HG03045 (cell line): ENCODE measurements around the gene BHLHE40.

Experiments used
- ATAC-seq: cut with Tn5 transposase; IDR thresholded peaks from one replicate; pipeline ENCODE4 v1.9.1; 2021; ENCODE audit warnings: mild to moderate bottlenecking, moderate library complexity; ENCODE audit not compliant: unreplicated experiment

BHLHE40 gene

DNA sequence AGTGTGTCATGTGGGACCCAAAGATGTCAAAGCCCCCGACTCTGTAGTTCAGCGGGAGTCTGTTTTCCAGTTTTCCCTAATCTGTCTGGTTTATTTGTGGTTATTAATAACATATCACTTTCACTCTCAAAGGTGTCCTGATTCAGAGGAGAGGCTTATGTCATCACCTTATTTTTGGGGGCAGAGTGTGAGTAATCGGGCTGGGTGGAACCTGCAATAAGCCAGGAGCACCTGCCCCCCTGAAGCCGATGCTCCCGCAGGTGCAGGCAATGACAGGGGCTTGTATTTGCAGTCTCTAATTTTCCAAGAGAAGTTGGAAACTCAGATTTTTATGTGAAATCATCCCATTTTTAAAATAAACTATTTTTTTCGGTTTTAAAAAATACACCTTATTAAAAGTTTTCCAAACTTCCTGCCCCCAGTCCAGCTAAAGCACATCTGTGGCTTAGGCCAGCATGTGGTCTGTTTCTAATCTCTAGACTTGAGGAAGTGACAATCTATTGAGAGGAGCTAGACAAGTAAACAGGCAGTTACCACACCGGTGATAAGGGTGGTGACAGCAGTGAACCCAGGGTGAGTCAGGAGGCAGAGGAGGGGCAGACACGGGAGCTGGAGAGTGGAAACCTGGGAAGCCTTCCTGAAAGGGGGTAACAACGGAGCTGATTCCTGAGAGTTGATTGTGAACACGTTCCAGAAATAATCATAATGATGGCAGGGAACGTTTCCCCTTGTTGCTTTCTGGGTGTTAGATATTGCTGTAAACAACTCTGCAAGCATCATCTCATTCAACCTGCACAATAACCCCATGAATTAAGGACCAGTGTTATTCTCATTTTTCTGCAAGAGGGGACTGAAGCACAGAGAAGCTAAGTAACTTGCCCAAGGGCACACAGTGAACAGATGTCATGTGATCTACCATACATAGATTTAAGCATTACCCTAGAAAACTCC is 37.2 kb downstream of the BHLHE40 start:
- no peak for ATAC-seq

- ATAC-seq = no peak
Measured at GRCh38 chr3:5017925-5018531, 38.8 kb downstream of the BHLHE40 start.

DNA sequence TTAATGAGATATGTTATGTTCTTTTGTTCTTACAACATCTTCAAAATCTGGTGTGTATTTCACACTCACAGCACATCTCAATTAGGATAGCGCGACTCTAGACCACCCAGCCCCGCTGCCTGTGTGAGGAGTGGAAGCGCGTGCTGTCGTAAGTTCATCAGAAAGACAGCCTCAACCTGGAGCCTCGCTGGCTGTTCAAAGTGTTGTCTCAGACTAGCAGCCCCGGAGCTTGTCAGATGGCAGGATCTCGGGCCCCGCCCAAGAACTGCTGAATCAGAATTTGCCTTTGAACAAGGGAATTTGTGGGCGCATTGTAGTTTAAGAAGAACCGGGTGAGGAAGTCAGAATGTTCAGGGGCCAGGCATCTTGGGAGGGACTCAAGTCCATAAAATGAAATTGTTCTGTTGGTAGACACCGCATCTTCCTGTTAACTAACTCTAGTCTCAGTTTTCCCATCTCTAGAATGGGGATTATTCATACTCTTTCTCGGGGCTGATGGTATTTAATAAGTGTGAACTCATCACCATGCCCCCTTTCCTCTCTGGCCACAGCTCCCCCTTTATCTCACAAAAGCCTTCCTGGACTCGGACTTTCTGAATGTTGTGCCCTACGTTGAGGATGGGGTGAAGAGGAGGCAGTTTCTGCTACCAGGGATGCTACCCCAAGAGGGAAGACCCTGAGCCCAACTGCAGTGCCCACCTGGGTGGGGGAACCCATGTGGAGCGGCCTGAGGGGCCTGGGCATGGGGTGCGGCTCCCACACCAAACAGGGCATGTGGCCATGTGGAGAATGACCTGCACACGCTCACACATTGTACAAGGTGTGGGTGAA is 40.4 kb downstream of the BHLHE40 start:
- ATAC-seq = no peak

DNA sequence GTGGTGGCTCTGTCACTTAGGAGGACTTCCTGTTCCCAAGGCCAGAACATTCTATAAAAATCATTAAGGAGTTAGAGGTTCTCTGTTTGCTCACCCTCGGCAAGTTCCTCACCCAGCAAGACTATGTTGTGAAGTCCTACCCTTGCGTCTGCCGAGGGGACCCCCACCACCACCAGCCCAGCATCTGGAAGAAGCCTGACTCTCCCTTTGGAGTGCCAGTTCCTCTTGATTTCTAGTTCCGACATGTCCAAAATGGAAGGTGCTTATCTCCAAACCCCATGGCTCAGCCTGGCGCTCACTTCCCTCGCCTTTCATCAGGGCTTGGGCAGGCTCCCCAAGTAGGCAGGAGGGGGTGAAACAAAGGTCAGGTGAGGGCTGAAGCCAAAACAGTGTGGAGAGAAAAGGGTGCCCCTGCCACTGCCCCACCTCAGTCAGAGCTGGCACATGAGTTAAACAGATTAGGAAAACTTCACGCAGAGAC is 41.0 kb downstream of the BHLHE40 start:
- no peak for ATAC-seq

GRCh38 chr3:5021116-5022092 is 42.2 kb downstream of the BHLHE40 start:
- ATAC-seq = no peak

- peak; percentile 57 for ATAC-seq
Measured at GRCh38 chr3:5022187-5022965, 43.1 kb downstream of the BHLHE40 start.

GRCh38 chr3:5022966-5023776 is 43.9 kb downstream of the BHLHE40 start:
- ATAC-seq = no peak

DNA sequence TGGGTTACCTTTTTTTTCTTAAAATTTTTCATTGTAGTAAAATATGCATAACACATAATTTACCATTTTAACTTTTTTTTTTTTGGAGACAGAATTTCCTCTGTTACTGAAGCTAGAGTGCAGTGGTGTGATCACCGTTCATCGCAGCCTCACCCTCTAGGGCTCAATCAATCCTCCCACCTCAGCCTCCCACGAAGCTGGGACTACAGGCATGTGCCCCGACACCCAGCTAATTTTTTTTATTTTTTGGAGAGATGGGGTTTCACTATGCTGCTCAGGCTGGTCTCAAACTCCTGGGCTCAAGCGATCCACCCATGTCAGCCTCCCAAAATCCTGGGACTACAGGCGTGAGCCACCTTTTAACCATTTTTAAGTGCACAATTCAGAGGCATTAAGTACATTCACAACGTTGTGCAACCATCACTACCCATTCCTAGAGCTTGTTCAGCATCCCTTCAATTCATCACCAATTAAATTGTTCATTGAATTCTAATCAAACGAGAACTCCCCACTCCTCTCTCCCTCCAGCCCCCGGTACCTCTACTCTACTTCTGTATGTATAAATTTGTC is 44.6 kb downstream of the BHLHE40 start:
- no peak for ATAC-seq

GRCh38 chr3:5026046-5026362 is 46.8 kb downstream of the BHLHE40 start:
- ATAC-seq = no peak

GRCh38 chr3:5029715-5030114 is 50.5 kb downstream of the BHLHE40 start:
- no peak for ATAC-seq

DNA sequence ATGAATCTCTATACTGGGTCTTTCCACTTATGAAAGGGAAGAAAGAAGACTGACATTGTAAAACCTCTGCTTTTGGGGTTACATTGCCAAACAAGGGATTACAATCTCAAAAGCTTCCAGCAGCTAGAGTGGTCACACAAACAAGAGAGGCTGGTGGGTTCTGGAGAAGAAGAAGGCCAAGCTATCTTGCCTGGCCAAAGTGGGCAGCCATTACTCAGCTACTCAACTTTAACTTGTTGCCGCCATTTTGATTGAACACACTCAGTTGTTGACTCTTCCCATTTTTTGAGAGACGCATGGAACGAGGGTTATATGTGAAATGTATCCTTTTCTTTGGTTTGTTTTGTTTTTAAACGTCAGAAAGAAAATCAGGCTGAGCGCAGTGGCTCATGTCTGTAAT is 50.9 kb downstream of the BHLHE40 start:
- no peak for ATAC-seq

DNA sequence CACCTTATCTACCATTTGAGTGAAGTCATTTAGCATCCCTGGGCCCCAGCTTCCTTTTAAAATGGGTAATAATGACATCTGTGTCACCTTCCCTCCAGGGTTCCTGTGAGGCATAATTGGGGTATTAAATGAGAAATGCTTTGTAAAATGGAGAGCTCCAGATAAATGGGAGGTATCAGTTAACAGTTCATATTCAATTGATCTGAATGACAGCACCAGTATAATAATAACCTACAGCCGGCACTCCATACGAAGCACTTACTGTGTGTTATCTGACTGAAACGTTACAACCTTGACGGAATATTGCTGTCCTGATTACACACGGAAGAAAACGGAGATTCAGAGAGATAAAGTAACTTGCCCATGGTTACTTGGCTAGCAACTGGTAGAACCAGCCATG is 53.6 kb downstream of the BHLHE40 start:
- ATAC-seq = no peak
